HCT116 (cell line): ENCODE measurements around the gene ACTR8. TPM values are rescaled to one million over a fixed set of nuclear protein-coding genes. Genes with fewer than 3 reads are reported as not detected.

Experiments used
- ATAC-seq: fragments of 200-7000 bp; cut with Tn5 transposase; 2 replicates; pipeline ENCODE4 v1.9.1; 2020; ENCODE audit warnings: mild to moderate bottlenecking, moderate library complexity
- BruUV-seq: library from RNA; stranded (reverse); fragments of 400-500 nt; replicated peaks from 2 replicates; lab custom pipeline; 2021; lab: Mats Ljungman, UMichigan
- CTCF ChIA-PET: fragments of 300-600 bp; sonication (Branson Sonifier 250); formaldehyde crosslinking; loops from one replicate; lab custom pipeline; 2021; ENCODE audit warnings: antibody characterized with exemption; lab: Charles Lee
- POLR2A ChIA-PET: fragments of 300-600, 350-600 bp; sonication (Branson Sonifier 250); formaldehyde crosslinking; loops from one replicate; lab custom pipeline; 2021; ENCODE audit warnings: antibody characterized with exemption; lab: Charles Lee
- RAD21 ChIA-PET, 2 experiments: fragments of 300-600 bp; sonication (Branson Sonifier 250); formaldehyde crosslinking; loops; one replicate each; lab custom pipeline; 2023; ENCODE audit warnings: low total read pairs in 2 of 2; ENCODE audit not compliant: uncharacterized antibody in 2 of 2, unreplicated experiment in 2 of 2, low non-redundant PET in 1 of 2; lab: Charles Lee
- DNase-seq: peaks from one replicate; pipeline ENCODE4 v3.0.0-alpha.2; 2010; ENCODE audit warnings: low read depth, low spot score
- H2AFZ ChIP-seq: fragments of 200-600 bp; shearing (Covaris generic), sonication (generic); 2 replicates; pipeline ENCODE4 v1.6.1; 2017; ENCODE audit warnings: low read depth, mixed run types, mixed read lengths, antibody characterized with exemption, low read length; ENCODE audit not compliant: poor library complexity, severe bottlenecking
- H3K27ac ChIP-seq: 2 replicates; pipeline ENCODE4 v1.5.1; 2012; ENCODE audit warnings: low read depth, low read length
- H3K27me3 ChIP-seq: fragments of 200-600 bp; sonication (generic); 2 replicates; pipeline ENCODE4 v1.6.1; 2016; ENCODE audit warnings: mixed run types, low read length, mixed read lengths; ENCODE audit not compliant: insufficient read depth
- H3K36me3 ChIP-seq, 2 experiments: fragments of 200-500 bp in 1 of 2; fragments of 200-600 bp in 1 of 2; sonication (Bioruptor generic) in 1 of 2; sonication (generic) in 1 of 2; 2 replicates each; pipeline versions ENCODE4 v1.5.1 to v1.6.1; 2014 to 2016; ENCODE audit warnings: low read length in 2 of 2, inconsistent platforms in 1 of 2, mixed read lengths in 1 of 2, mixed run types in 1 of 2; ENCODE audit not compliant: insufficient read depth in 2 of 2, control insufficient read depth in 1 of 2
- H3K4me1 ChIP-seq, 2 experiments: fragments of 200-600 bp in 1 of 2; sonication (generic) in 1 of 2; 2 replicates each; pipeline versions ENCODE4 v1.5.1 to v1.6.1; 2012 to 2017; ENCODE audit warnings: low read length in 2 of 2, inconsistent platforms in 1 of 2, mild to moderate bottlenecking in 1 of 2, mixed read lengths in 1 of 2, mixed run types in 1 of 2, moderate library complexity in 1 of 2; ENCODE audit not compliant: insufficient read depth in 2 of 2, control insufficient read depth in 1 of 2
- H3K4me2 ChIP-seq: fragments of 200-600 bp; sonication (generic); 2 replicates; pipeline ENCODE4 v1.6.1; 2017; ENCODE audit warnings: mixed run types, low read length, mixed read lengths
- H3K4me3 ChIP-seq, 2 experiments: fragments of 200-600 bp in 1 of 2; sonication (generic) in 1 of 2; replicated peaks in 1 of 2; 2 replicates each; pipeline ENCODE4 v1.5.1; 2011 to 2016; ENCODE audit warnings: low read length in 2 of 2, control low read depth in 1 of 2, low read depth in 1 of 2, mild to moderate bottlenecking in 1 of 2, mixed read lengths in 1 of 2, mixed run types in 1 of 2
- H3K79me2 ChIP-seq: fragments of 200-600 bp; sonication (generic); 2 replicates; pipeline ENCODE4 v1.6.1; 2017; ENCODE audit warnings: mild to moderate bottlenecking, mixed run types, low read length, moderate library complexity, mixed read lengths; ENCODE audit not compliant: insufficient read depth
- H3K9ac ChIP-seq: fragments of 200-600 bp; sonication (generic); 2 replicates; pipeline ENCODE4 v1.6.1; 2016; ENCODE audit warnings: low read length, mixed read lengths
- H3K9me2 ChIP-seq: fragments of 200-600 bp; sonication (generic), shearing (Covaris generic); 2 replicates; pipeline ENCODE4 v1.6.1; 2017; ENCODE audit warnings: mixed run types, mild to moderate bottlenecking, moderate library complexity; ENCODE audit not compliant: insufficient read depth
- H3K9me3 ChIP-seq, 2 experiments: fragments of 200-500 bp in 1 of 2; fragments of 200-600 bp in 1 of 2; sonication (Bioruptor generic) in 1 of 2; sonication (generic) in 1 of 2; 2 replicates each; pipeline ENCODE4 v1.6.1; 2014 to 2017; ENCODE audit warnings: low read length in 2 of 2, mixed read lengths in 2 of 2, inconsistent platforms in 1 of 2, low read depth in 1 of 2, mild to moderate bottlenecking in 1 of 2, mixed run types in 1 of 2, moderate library complexity in 1 of 2; ENCODE audit not compliant: control insufficient read depth in 1 of 2, insufficient read depth in 1 of 2
- H4K20me1 ChIP-seq: fragments of 200-600 bp; sonication (generic), shearing (Covaris generic); 2 replicates; pipeline ENCODE4 v1.6.1; 2017; ENCODE audit warnings: mixed run types, mild to moderate bottlenecking, moderate library complexity; ENCODE audit not compliant: insufficient read depth
- CBX3 ChIP-seq: IDR thresholded peaks from 2 replicates; pipeline ENCODE4 v1.6.1; 2012; ENCODE audit warnings: low read depth
- CEBPB ChIP-seq: IDR thresholded peaks from 2 replicates; pipeline ENCODE4 v1.6.1; 2012; ENCODE audit warnings: low read depth
- EGR1 ChIP-seq: IDR thresholded peaks from 2 replicates; pipeline ENCODE4 v1.6.1; 2012; ENCODE audit warnings: low read depth
- ELF1 ChIP-seq: IDR thresholded peaks from 2 replicates; pipeline ENCODE4 v1.6.1; 2012; ENCODE audit warnings: low read depth, borderline replicate concordance
- FOSL1 ChIP-seq: IDR thresholded peaks from 2 replicates; pipeline ENCODE4 v1.6.1; 2012; ENCODE audit warnings: low read depth
- MAX ChIP-seq: IDR thresholded peaks from 2 replicates; pipeline ENCODE4 v1.6.1; 2012
- ZNF274 ChIP-seq: fragments of 200-500 bp; sonication (Bioruptor generic); IDR thresholded peaks from 2 replicates; pipeline ENCODE4 v1.6.1; 2014; ENCODE audit warnings: mild to moderate bottlenecking, low read depth, low read length, inconsistent platforms
- intact Hi-C: fragments of 100-400 bp; cut with micrococcal nuclease; formaldehyde crosslinking; loops from 2 replicates; pipeline ENCODE4 v1.10.0; 2022
- total RNA-seq: library from RNA; stranded (reverse); gene quantifications from one replicate; pipeline ENCODE4 v1.2.1, GENCODE V29; 2021; ENCODE audit not compliant: unreplicated experiment
- TF ChIP-seq, protein P1 (sequence below): IDR thresholded peaks from 2 replicates; pipeline ENCODE4 v1.6.1; 2012; ENCODE audit warnings: low read depth

The ACTR8 gene
- total RNA-seq, 1 experiment from 2014 or later, result 25.5 TPM

DNA sequence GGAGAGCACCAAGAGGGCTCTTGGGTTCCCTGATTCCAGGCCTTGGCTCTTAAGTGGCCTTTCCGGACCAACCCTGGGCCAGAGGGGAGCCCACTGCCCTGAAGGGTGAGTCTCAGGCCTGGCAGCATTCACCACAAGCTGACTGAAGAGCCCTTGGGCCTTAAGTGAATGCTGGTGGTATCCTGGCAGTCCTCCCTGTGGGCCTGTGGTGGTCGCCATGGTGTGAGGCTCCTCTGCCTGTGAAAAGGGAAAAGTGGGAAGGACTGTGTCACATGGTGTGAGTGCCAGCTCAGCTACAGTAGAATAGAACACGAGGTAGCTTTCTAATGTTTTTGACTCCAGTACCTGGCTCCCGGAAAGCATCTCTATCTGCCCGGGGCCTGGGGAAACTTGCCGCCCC is 51.0 kb downstream of the ACTR8 start:
- DNase-seq (no peak), ATAC-seq (no peak)
- intact Hi-C loops, result no loop called here
- Histone ChIP-seq H3K4me1 (no peaks in the 10 kb centered on the region), H3K4me3 (no peak overlapping the region), H3K36me3 (peaks cover 0 to 2% of the 10 kb centered on the region in 2 experiments; a peak in 1 of 4 replicates), H3K9me2 (no peaks in the 10 kb centered on the region), H2AFZ (no peak overlapping the region), H4K20me1 (no peaks in the 10 kb centered on the region), H3K4me2 (no peak overlapping the region), H3K79me2 (no peaks in the 10 kb centered on the region), H3K9ac (no peak overlapping the region), H3K27me3 (no peaks in the 10 kb centered on the region), H3K9me3 (no peaks in the 10 kb centered on the region)
- RAD21 ChIA-PET, result no interaction called here
- POLR2A ChIA-PET, result no interaction called here
- BruUV-seq, result no TSS peak
- CTCF ChIA-PET, result no interaction called here
- TF ChIP-seq CBX3, result no peak
- TF ChIP-seq CEBPB, result no peak
- no peak for TF ChIP-seq MAX
- TF ChIP-seq, protein P1, sequence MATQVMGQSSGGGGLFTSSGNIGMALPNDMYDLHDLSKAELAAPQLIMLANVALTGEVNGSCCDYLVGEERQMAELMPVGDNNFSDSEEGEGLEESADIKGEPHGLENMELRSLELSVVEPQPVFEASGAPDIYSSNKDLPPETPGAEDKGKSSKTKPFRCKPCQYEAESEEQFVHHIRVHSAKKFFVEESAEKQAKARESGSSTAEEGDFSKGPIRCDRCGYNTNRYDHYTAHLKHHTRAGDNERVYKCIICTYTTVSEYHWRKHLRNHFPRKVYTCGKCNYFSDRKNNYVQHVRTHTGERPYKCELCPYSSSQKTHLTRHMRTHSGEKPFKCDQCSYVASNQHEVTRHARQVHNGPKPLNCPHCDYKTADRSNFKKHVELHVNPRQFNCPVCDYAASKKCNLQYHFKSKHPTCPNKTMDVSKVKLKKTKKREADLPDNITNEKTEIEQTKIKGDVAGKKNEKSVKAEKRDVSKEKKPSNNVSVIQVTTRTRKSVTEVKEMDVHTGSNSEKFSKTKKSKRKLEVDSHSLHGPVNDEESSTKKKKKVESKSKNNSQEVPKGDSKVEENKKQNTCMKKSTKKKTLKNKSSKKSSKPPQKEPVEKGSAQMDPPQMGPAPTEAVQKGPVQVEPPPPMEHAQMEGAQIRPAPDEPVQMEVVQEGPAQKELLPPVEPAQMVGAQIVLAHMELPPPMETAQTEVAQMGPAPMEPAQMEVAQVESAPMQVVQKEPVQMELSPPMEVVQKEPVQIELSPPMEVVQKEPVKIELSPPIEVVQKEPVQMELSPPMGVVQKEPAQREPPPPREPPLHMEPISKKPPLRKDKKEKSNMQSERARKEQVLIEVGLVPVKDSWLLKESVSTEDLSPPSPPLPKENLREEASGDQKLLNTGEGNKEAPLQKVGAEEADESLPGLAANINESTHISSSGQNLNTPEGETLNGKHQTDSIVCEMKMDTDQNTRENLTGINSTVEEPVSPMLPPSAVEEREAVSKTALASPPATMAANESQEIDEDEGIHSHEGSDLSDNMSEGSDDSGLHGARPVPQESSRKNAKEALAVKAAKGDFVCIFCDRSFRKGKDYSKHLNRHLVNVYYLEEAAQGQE, result no peak
- TF ChIP-seq EGR1, result no peak
- no peak for TF ChIP-seq FOSL1
- TF ChIP-seq ZNF274, result no peak
- TF ChIP-seq ELF1, result no peak
- TF ChIP-seq, all 23 proteins: peak for 0
- no peak overlapping the region for H3K27ac ChIP-seq
